GM12891 (cell line): ENCODE data around the gene MRPL45.

Experiments used
- POLR2A ChIP-seq: IDR thresholded peaks from 2 replicates; pipeline ENCODE4 v1.6.1; 2011; ENCODE audit warnings: low read depth, low read length, control low read depth
- POLR2AphosphoS5 ChIP-seq: IDR thresholded peaks from 2 replicates; pipeline ENCODE4 v1.6.1; 2011; ENCODE audit warnings: low read depth, low read length, control low read depth
- POU2F2 ChIP-seq: IDR thresholded peaks from 2 replicates; pipeline ENCODE4 v1.6.1; 2011; ENCODE audit warnings: low read depth, mild to moderate bottlenecking, control low read depth, low read length, moderate library complexity

DNA sequence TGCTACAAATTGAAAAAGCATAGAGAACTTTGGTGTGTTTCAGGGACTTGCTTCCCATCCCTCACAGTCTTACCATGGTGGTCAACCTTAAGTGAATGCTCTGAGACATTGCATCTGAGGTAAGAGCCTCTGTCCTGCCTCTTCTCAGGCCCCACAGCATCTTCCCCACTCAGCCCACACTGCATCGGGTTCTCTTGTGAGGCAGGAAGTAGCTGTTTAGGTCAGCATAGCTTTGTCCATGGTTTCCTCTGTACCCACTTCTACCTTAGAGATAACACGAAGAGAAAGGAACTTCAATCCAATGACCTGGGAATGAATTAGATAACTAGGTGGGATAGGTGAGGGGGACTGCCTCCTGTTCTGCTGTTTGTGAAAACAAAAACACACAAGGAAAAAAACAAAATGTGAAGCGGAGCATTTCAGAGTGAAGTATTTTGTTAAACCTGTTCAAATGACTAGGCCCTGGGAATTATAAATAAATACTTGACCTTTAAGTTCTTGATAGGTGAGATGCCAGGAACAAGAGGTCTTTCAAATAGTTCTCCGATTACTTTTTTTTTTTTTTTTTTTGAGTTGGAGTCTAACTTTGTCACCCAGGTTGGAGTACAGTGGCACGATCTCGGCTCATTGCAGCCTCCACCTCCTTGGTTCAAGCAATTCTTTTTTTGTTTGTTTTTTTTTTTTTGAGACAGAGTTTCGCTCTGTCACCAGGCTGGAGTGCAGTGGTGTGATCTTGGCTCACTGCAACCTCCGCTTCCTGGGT lies 72.3 kb downstream of the MRPL45 start:
- TF ChIP-seq POU2F2 (no peak), POLR2AphosphoS5 (no peak), POLR2A (no peak)
